KOPT-K1 (cell line): ENCODE measurements around the gene PHACTR1.

Experiments used
- H3K27ac ChIP-seq: fragments of 200-600 bp; sonication (generic); 2 replicates; pipeline ENCODE4 v1.5.1; 2016; ENCODE audit warnings: antibody characterized with exemption, mild to moderate bottlenecking, low read depth, low read length; ENCODE audit not compliant: poor library complexity, severe bottlenecking
- H3K36me3 ChIP-seq: fragments of 200-600 bp; sonication (generic); 2 replicates; pipeline ENCODE4 v1.5.1; 2017; ENCODE audit warnings: antibody characterized with exemption, mild to moderate bottlenecking, low read length, moderate library complexity; ENCODE audit not compliant: insufficient read depth
- H3K9me3 ChIP-seq: fragments of 200-600 bp; sonication (generic); 2 replicates; pipeline ENCODE4 v1.5.1; 2017; ENCODE audit warnings: antibody characterized with exemption, low read length, mild to moderate bottlenecking; ENCODE audit not compliant: insufficient read depth, poor library complexity, severe bottlenecking

PHACTR1 gene

GRCh38 chr6:13248584-13248985 lies 532.0 kb downstream of the PHACTR1 start:
- Histone ChIP-seq H3K9me3 (peaks cover 1% of the 10 kb centered on the region), H3K27ac (no peak overlapping the region), H3K36me3 (no peaks in the 10 kb centered on the region)

GRCh38 chr6:13248994-13249393 lies 532.4 kb downstream of the PHACTR1 start:
- Histone ChIP-seq H3K36me3 (no peaks in the 10 kb centered on the region), H3K27ac (no peak overlapping the region), H3K9me3 (no peaks in the 10 kb centered on the region)

- Histone ChIP-seq H3K27ac (no peak overlapping the region), H3K36me3 (no peaks in the 10 kb centered on the region), H3K9me3 (no peaks in the 10 kb centered on the region)
Measured at GRCh38 chr6:13249817-13250216, 533.2 kb downstream of the PHACTR1 start.

- Histone ChIP-seq H3K36me3 (no peaks in the 10 kb centered on the region), H3K27ac (no peak overlapping the region), H3K9me3 (no peaks in the 10 kb centered on the region)
Measured at GRCh38 chr6:13250703-13251102, 534.1 kb downstream of the PHACTR1 start.

- no peaks in the 10 kb centered on the region for H3K36me3 ChIP-seq
- H3K9me3 ChIP-seq = no peaks in the 10 kb centered on the region
- H3K27ac ChIP-seq = no peak overlapping the region
Measured at GRCh38 chr6:13251242-13251641, 534.7 kb downstream of the PHACTR1 start.

GRCh38 chr6:13252790-13253189 lies 536.2 kb downstream of the PHACTR1 start:
- H3K36me3 ChIP-seq = no peaks in the 10 kb centered on the region
- no peak overlapping the region for H3K27ac ChIP-seq
- no peaks in the 10 kb centered on the region for H3K9me3 ChIP-seq

GRCh38 chr6:13253272-13253671 lies 536.7 kb downstream of the PHACTR1 start:
- Histone ChIP-seq H3K27ac (no peak overlapping the region), H3K9me3 (no peaks in the 10 kb centered on the region), H3K36me3 (no peaks in the 10 kb centered on the region)

GRCh38 chr6:13256266-13257001 lies 539.9 kb downstream of the PHACTR1 start:
- no peaks in the 10 kb centered on the region for H3K36me3 ChIP-seq
- H3K27ac ChIP-seq = no peak overlapping the region
- H3K9me3 ChIP-seq = no peaks in the 10 kb centered on the region

- H3K36me3 ChIP-seq = no peaks in the 10 kb centered on the region
- no peaks in the 10 kb centered on the region for H3K9me3 ChIP-seq
- no peak overlapping the region for H3K27ac ChIP-seq
Measured at GRCh38 chr6:13259393-13259792, 542.8 kb downstream of the PHACTR1 start.

- H3K27ac ChIP-seq = no peak overlapping the region
- no peaks in the 10 kb centered on the region for H3K36me3 ChIP-seq
- H3K9me3 ChIP-seq = no peaks in the 10 kb centered on the region
Measured at GRCh38 chr6:13260101-13260598, 543.6 kb downstream of the PHACTR1 start.

- no peaks in the 10 kb centered on the region for H3K36me3 ChIP-seq
- H3K27ac ChIP-seq = no peak overlapping the region
- no peaks in the 10 kb centered on the region for H3K9me3 ChIP-seq
Measured at GRCh38 chr6:13260831-13261230, 544.3 kb downstream of the PHACTR1 start.

GRCh38 chr6:13261464-13261994 lies 545.0 kb downstream of the PHACTR1 start:
- H3K27ac ChIP-seq = no peak overlapping the region
- H3K36me3 ChIP-seq = no peaks in the 10 kb centered on the region
- no peaks in the 10 kb centered on the region for H3K9me3 ChIP-seq

GRCh38 chr6:13262302-13263230 lies 546.0 kb downstream of the PHACTR1 start:
- Histone ChIP-seq H3K9me3 (no peaks in the 10 kb centered on the region), H3K27ac (no peak overlapping the region), H3K36me3 (no peaks in the 10 kb centered on the region)

GRCh38 chr6:13263669-13264068 lies 547.1 kb downstream of the PHACTR1 start:
- H3K9me3 ChIP-seq = no peaks in the 10 kb centered on the region
- H3K36me3 ChIP-seq = no peaks in the 10 kb centered on the region
- no peak overlapping the region for H3K27ac ChIP-seq

GRCh38 chr6:13267142-13267651 lies 550.6 kb downstream of the PHACTR1 start:
- no peaks in the 10 kb centered on the region for H3K9me3 ChIP-seq
- no peaks in the 10 kb centered on the region for H3K36me3 ChIP-seq
- H3K27ac ChIP-seq = no peak overlapping the region
